Activated T-cell treated with anti-CD3 and anti-CD28 coated beads, Interleukin-2, amount 50 U/mL, for 48 hours (primary cell): ENCODE data around the gene PTPRCAP.
"Not testable (repeated sequence)": the region's sequence is repeated elsewhere in the genome, so short reads cannot be mapped to it uniquely, and the experiment has no call there.

ENCODE experiments used
- DNase-seq, 2 experiments: peaks; one replicate each; pipeline ENCODE4 v3.0.0-alpha.2; 2020

Gene PTPRCAP

DNA sequence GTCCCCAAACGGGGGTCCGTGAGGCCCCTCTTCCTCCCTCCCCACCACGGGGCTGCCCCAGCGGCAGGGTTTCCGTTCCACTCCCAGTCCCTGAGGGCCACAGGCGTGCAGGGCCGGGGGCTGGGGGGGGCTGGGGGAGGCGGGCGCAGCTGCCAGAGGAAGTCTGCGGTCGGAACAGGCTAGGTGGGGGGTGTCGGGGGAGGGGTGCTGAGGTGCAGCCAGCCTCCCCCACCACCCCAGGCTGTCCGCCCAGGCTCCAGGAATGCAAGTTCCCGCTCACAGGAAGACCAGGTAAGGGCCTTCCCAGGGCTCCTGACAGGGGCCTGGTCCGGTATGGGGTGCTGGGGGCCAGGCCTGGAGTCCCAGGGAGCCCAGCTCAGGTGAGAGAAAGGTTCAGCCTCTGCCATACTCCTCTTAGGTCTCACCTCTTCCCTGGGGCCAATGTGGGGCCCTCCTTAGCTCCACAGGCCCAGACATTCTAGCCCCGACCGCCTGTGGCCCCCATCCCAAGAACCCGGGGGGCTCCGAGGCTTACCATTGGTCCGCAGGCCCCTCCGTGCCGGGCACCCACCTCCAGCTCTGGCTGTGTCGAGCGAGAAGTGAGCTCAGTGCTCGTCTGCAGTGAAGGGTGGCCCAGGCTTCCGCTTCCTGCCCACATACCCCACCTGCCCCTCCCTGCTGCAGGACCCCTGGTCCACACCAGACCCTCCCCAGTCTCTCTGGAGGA lies at the start of gene PTPRCAP:
PTPRCAP (minus strand) TSS at position 601 of the 727 bp plus-strand sequence; CDS start at position 538, 63 bp downstream.
- DNase-seq = peak; percentile 78 to 79

DNA sequence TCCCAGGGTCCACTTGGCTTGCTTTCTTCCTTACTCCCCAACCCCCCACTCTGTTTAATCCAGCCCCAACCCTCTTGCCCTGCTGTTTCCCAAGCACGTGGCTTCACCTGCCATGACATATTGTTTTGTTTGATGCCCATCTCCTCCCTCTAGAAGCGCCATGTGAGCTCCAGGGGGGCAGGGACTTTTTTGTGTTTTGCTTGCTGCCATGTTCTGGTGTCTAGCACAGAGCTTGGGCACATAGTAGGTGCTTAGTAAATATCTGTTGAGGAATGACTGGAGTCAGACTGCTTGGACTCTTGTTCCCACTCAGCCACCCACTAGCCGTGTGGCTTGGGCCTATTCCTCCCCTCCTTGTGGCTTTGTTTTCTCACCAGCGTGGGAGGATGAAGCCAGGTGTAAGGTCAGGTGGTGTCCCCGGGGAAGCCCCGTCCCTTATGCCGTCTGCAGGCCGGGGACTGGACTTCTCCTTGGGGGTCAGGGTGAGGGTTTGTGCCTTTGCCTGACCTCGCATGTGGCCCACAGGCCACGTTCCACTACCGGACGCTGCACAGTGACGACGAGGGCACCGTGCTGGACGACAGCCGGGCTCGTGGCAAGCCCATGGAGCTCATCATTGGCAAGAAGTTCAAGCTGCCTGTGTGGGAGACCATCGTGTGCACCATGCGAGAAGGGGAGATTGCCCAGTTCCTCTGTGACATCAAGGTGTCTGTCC lies 49.2 kb upstream of the PTPRCAP start:
- peak; percentile 78 to 81 for DNase-seq

DNA sequence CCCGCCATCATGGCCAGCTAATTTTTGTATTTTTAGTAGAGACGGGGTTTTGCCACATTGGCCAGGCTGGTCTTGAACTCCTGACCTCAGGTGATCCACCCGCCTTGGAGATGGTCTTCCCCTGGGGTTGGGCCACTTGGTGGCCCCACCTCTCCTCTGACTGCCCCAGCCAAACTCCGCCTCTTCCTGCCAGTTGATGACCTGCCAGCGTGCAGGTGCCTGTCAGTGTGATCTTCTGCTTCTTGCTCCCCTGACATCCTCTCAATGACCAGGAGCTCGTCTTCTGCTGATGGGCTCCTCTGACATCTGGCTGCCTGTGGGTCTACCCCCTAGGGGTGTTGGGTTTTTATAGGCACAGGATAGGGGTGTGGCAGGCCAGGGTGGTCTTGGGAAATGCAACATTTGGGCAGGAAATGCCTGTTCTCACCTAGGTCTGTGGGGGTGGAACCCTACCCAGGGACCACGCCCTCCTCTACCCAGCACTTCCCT lies 48.4 kb upstream of the PTPRCAP start:
- DNase-seq = peak; percentile 74 to 82

GRCh38 chr11:67484847-67485311 lies 47.4 kb upstream of the PTPRCAP start:
- DNase-seq = peak; percentile 85 to 86

DNA sequence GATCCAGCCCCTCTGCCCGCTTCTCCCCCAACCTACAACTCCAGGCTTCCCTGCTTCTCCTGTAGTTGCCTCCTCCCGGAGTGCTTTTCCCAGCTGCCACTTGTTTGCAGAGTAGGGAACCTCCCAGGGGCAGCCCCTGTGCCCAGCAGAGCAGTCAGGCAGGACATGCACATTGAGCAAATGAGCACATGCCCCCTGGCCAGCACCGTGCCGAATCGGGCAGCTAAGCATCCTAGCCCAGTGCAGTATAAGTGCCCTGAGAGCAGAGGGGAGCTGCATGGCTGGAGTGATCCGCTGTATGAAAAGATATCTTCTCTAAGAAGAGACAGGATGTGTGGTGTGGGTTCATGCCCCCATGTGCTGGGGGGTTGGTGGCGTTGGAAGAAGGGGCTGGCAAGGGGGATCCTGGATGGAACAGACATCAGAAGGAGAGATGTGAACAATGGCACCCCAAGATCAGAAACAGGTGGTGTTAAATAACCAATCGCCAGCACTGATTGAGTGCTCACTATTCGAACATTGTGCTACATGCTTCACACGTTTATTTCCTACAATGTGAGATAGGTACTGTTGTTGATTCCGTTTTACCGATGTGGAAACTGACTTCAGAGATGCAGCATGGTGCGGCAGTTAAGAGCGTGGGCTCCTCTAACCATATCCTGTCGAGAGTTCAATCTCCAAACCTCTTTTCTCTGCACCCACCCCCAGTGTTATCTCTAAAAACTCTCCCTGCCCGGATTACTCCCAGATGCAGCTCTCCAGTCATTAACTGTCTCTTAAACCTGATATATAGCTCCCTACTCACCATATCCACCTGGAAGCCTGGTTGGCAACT lies 46.6 kb upstream of the PTPRCAP start:
- DNase-seq = peak; percentile 71 to 72

DNA sequence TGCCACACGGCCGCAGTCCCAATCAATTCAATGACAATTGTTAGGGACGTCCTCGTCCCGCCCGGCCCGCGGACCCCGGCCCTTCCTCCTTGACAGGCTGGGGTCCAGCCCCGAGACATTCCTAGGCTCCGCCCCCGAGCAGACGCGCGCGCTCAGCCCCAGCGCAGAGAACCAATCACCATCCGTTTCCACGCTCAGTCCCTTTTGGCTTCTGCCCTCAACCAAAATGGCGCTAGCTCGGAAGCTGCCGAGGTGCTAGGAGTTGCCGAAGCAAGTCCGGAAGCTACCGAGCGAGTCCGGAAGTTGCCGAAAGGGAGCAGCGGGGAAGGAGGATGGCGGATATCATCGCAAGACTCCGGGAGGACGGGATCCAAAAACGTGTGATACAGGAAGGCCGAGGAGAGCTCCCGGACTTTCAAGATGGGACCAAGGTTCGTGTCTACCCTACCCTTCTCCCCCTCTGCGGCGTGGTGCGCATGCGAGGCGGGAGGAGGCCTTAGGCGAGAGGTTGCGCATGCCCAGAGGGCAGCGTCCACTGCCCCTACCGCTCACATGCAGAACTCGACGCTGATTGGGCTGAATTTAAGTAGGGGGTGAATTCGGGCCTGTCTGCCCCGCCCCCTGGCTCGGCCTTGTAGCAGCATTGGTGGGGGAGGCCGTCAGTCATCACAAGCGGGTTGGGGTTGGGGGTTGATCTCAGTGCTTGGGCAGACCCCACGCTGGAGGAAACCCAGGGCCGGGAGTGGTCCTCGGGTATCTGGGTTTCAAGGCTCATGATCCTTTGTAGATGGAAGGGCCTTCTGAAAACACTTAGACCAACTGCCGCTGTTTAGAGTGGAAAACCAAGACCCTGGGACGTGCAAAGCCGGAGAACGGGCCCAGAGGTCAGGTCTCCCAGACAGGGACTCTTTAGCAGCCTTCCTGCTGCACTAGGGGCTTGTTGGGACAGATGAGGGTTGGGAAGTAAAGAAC lies 45.6 kb upstream of the PTPRCAP start, which contains the start of gene AIP:
AIP (plus strand) TSS at position 200 of the 972 bp plus-strand sequence; CDS start at position 333, 133 bp downstream.
- peak; percentile 98 for DNase-seq

- DNase-seq = peak in 1 of 2 experiments; percentile 31
These were observed 44.9 kb upstream of the PTPRCAP start for GRCh38 chr11:67482275-67482826.

- not testable (repeated sequence) for DNase-seq
These were observed 40.0 kb upstream of the PTPRCAP start for GRCh38 chr11:67477344-67478050.

DNA sequence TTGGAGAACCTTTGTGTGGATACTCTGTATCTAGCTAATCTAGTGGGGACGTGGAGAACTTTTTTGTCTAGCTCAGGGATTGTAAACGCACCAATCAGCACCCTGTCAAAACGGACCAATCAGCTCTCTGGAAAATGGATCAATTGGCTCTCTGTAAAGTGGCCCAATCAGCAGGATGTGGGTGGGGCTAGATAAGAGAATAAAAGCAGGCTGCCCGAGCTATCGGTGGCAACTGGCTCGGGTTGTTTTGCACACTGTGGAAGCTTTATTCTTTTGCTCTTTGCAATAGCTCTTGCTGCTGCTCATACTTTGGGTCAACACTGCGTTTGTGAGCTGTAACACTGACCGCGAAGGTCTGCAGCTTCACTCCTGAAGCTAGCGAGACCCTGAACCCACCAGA lies 39.2 kb upstream of the PTPRCAP start:
- not testable (repeated sequence) for DNase-seq

DNA sequence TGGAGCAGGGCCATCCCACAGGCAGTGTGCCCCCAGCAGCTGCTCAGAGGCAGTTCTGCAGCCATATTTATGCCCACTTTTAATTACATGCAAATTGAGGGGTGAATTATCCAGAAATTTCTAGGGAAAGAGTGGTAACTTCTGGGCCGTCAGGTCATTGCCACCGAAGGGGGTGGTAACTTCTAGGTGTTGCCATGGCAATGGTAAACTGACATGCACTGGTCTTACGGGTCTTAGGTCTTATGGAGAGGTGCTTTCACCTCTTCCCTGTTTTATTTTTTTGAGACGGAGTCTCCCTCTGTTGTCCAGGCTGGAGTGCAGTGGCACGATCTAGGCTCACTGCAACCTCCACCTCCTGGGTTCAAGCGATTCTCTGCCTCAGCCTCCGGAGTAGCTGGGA lies 35.4 kb upstream of the PTPRCAP start:
- no peak for DNase-seq

GRCh38 chr11:67470337-67471002 lies 33.0 kb upstream of the PTPRCAP start:
- no peak for DNase-seq

DNA sequence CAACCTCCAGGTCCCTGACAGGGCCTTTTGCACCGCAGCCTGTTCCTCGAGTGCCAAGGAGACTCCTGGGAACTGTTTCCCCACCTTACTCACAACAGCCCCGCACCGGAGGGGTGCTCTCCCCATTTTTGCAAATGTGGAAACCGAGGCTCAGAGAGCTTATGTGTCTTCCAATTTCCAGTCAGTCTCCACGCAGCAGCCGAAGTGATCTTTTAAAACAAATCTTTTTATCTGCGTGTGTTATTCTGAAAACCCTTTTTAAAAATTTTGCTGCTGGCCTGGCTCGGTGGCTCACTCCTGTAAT lies 32.0 kb upstream of the PTPRCAP start:
- DNase-seq = no peak

GRCh38 chr11:67468759-67469507 lies 31.5 kb upstream of the PTPRCAP start, which contains the start of gene TMEM134:
TSS of gene TMEM134 (minus strand) at chr11:67469251. CDS start at chr11:67469192, 59 bp downstream.
- DNase-seq = peak; percentile 93 to 94

DNA sequence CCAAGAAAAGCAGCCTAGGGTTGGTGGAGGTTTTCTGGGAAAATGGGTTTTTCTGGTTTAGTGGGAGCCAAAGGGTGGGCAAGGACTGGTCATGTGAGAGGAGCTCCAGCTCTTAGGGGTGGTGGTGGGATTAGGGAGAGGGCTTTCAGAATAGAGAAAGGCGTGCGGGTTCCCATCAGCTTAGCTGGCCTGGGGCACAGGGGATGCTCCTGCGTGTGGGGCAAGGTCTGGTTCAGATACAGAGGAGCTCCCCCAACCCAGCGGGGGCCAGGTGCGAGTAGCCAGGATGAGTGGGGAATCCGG lies 30.9 kb upstream of the PTPRCAP start:
- DNase-seq = peak in 1 of 2 experiments; percentile 51

DNA sequence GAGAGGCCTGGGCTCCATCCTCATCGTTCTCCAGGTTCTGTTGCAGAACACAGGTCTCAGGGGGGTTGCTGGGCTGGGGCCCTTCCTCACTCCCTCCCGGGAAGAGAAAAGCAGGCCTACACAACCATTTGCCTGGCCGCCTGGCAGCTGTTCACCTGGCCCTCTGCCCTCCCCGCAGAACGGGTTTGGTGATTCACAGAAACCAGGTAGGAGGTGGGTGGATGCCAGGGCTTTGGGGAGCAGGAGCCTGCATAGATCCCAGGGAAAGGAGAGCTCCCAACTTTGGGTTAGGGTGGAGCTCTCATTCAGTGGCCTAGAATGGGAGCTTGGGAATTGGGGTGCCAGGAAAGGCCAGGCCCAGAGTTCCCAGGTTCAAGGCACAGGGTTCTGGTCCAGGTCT lies 30.6 kb upstream of the PTPRCAP start:
- peak; percentile 44 to 54 for DNase-seq

DNA sequence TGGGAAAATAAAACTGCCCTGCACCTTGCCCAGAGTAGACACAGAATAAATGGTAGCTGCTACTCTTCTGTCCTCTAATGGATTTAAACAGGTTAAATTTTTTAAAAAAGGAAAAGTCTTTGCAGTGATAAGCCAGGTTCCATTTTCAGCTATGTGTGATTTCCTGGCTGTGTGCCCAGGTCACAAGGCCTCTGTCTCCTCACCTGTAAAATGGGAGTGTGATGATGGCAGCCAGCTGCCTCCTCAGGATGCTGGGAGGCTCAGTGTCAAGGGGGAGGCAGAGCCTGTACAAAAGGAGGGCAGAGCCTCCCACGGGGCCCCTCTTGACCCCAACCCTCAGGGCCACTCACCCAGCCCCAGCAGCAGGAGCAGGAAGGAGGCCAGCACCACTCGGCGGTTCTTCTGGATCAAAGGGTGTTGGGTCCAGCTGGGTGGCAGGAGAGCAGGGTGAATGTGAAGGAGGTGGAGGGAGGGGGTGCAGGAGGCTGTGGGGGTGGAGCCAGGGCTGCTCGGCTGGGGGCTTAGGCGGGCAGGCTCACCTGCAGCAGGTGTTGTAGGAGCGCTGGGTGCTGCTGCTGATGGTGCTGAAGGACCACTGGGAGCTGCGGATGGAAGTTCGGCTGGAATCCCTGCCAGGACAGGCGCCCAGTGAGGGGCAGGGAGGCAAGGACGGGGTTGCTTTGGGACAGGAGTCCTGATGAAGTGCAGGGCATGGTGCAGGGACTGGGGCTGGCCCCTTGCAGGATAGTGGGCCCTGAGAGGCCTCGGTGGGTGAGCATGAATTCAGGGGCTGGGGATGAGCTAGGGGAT lies 29.7 kb upstream of the PTPRCAP start:
- no peak for DNase-seq

DNA sequence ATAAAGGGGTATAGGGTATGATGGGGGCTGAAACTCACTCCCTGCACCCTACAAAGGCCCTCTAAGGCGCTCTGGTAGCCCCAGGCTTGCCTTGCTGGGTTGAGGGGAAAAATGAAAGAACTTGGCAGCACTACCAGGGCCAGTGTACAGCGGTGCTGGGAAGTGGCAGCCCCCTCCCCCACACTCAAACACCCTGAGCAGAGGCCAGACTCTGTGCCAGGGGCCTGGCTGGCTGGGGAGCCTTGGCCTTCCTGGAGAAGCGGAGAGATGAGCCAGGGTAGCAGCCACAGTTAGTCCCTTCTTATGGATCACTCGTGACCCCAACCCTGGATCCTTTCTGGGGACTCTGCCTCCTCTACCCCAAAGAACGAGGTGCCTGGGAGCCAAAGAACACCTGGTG lies 28.9 kb upstream of the PTPRCAP start:
- no peak for DNase-seq

- DNase-seq = not testable (repeated sequence)
These were observed 28.0 kb upstream of the PTPRCAP start for GRCh38 chr11:67465530-67465929.

GRCh38 chr11:67465189-67465510 lies 27.7 kb upstream of the PTPRCAP start:
- peak; percentile 32 to 42 for DNase-seq
